CD4-positive, alpha-beta T cell treated with Interleukin-10 for 1 hour (primary cell): Measurements from ENCODE around the gene CD48.
"Not testable (repeated sequence)": the region's sequence is repeated elsewhere in the genome, so short reads cannot be mapped to it uniquely, and the experiment has no call there.

Experiments
- DNase-seq: peaks from one replicate; pipeline ENCODE4 v3.0.0-alpha.2; 2020

Gene CD48

DNA sequence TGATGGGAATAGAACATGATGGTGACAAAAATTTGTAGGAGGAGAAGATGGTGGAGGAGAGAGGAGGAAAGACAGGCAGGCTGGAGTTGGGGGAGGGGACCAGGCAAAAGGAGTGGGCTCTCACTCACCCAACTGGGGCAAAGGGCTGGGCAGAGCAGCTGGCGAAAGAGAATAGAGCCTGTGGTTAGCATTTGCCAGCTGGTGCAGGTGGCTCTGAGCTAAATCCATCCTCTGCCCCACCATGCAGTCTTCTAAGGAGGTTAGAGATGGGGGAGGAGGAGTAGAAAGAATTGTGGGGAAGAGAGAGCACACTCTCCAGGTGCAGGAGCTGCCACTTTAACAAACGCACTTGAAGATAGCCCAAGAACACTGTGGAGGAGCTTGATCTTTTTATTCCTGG is 37.2 kb downstream of the CD48 start:
- DNase-seq, result no peak

DNA sequence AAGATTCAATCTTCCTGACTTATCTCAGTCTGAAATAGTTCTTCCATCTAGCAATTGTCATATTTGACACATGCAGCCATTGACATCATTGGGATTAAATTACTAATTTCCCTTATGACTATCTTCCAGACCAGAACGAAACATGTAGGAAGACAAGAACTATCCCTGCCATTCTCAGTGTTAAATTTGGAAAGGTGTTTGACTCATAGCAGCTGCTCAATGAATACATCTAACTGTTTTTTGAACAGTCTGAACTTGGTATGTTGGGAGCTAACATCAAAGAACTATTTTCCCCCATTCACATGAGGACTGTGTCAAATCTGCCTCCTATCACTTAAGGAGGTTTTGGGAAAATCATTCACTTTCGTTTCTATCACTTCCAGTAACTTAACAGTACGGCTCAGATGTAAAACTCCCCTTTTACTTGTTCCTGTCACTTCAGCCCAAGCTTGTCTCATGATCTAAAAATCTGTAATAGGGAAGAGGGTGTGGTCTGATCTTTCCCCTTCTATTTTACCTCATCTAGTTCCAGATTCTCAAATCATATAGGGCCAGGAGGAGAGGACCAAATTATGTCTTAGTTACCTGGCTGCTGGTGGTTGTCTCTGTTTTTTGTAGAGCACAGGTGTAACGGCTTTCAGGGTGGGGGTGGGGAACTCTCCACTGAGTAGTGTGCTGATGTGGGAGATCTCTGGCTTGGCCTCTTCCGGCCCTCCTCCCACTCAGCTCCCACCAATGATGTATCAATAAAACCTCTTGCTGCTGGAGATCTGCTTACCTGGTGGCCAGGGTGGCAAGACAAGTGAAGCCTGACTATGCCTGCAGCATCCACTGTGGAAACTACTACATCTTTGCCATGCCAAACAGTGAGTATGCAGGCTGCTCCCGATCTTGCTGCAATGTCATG is 38.6 kb downstream of the CD48 start:
- peak; percentile 68 for DNase-seq

DNA sequence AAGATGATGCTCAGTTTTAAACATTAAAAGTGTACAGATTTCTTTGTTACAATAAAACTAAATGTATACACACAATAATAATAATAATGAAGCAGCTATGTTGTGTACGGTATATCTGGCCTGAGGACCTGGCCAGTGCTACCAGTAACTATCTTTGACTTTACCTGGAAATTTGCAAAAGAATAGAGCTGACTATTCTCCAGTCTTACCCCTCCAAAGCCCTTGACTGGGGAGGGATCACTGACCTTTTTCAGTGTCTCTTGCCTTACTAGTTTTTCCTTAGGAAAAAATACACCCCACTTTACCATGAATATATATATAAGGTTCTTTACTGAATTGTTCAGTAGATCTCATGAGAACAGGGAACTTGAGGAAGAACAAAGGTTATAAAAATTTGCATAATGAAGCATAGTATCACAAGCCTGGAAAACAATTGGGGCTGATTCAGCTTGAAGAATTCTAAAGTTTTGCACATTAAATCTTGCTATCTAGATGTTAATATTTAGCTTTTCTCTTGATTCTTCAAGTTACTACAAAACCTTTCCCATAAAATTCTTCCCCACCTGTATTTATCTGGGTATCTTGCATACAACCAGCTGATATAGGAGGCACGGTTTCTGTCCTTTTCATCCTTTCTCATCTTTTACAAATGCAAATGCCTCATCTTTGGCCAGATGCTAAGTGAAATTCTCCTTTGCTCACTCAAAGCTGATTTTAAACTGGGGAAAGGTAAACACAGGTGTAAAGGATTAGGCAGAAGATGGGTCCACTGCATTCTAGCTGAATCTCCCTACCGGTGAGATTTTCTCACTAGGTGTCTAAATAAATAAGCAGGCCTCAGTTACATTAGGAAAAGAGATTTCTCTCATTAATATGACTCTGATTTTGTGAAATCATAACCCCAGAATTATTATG is 39.8 kb downstream of the CD48 start:
- no peak for DNase-seq

DNA sequence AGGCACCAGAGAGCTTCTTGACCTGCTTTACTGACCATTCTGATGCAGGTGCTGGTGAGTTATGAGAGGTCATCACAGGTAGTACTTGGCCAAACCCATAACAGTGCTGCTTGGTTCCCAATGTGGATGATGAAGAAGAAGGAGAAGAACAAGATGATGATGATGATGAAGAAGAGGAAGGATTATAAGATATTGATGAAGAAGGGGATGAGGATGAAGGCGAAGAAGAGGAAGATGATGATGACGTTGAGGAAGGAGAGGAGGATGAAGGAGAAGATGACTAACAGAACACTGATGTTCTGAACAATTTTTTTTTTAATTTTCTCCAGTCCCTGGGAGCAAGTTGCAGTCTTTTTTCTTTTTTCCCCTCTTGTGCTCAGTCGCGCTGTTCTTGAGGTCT is 40.9 kb downstream of the CD48 start:
- DNase-seq, result no peak

DNA sequence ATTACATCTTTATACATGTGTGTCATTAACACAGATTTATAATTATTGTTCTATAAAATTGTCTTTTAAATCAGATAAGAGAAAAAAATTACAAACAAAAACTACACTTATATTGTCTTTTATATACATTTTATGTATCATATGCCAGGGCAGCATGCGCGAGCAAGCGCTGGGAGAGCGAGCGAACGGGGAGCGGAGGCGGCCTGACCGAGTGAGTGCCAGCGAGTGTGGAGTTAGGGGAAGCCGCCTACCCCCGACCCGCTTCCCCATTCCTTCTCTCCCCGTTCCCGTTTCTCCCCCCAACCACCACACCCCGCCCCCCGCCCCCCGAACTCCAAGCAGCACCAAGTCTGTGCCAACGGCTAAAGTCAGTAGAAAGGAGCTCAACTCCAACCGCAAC is 41.8 kb downstream of the CD48 start:
- no peak for DNase-seq

DNA sequence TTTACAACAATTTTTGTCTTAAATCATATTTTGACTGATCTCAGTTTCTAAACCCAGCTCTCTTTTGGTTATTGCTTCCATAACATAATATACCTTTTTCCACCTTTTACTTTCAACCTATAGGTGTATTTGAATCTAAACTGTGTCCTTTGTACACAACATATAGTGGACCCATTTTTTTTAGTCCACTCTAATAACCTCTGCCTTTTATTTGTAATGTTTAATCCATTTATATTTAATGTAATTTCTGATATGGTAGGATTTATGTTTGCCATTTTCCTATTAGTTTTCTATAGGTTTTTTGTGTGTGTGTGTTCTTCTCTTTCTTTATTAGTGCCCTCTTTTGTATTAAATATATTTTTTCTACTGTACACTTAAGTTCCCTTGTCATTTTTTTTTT is 42.3 kb downstream of the CD48 start:
- no peak for DNase-seq

DNA sequence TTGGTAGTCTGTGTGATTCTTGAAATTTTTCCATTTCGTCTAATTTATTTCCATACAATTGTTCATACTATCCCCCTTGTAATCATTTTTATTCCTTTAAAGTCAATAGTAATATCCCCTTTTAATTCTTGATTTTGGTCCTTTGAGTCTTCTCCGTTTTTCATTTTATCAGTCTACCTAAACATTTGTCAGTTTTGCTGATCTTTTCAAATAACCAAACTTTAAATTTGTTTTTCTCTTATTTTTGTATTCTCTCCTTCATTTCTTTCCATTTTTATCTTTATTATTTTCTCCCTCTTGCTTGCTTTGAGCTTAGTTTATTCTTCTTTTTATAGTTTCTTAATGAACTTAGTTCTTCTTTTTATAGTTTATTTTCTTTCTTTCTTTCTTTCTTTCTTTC is 43.7 kb downstream of the CD48 start:
- no peak for DNase-seq

DNA sequence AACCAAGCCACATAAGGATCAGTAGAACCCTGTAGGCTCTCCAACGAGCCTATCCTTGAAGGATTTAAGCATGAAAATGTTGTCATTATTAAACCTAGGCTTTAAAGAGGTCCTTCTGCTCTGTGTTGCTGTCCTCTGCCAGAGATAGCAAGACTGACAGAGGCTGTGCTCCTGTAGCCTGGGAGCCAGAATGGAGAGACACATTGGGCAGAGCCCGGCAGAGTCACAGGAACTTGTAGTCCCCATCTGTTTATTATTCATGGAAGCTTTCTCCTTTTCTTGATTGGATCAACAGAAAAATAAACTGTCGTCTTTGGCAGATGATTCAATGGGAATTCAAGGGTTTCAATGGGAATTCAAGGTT is 45.6 kb downstream of the CD48 start:
- no peak for DNase-seq

DNA sequence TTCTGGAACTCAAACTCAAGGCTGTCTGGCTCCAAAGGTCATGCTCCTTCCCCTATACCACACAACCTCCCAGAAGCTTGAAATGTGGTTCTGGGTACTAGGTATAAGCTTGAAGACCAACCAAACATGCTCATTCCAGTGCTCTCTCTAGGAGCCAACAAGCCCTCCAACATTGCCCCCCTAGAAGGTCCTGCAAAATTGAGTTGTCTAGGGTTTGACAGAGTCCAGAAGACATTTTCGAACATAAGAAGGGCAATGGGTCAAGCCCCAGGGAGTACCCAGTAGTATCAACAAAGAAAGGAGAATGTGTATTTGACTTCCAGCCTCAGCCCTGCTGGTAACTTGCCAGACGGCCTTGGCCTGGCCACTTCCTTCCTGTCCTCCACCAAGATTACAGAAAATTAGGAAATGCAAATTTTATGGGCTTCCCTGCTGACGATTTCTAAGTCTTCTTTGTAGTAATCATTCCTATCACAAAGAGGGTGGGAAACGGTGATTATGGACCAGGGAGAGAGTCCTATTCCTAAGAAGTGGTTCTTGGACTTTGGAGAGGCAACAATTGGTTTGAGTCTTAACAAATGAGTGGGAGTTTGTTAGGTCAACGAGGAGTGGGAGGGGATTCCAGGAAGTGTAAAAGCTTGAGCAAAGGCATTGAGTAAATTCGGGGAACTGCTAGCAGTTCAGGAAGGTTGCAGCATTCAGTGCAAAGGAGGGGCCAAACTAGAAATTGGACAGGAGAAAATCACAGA is 46.1 kb downstream of the CD48 start:
- DNase-seq, result peak; percentile 58

DNA sequence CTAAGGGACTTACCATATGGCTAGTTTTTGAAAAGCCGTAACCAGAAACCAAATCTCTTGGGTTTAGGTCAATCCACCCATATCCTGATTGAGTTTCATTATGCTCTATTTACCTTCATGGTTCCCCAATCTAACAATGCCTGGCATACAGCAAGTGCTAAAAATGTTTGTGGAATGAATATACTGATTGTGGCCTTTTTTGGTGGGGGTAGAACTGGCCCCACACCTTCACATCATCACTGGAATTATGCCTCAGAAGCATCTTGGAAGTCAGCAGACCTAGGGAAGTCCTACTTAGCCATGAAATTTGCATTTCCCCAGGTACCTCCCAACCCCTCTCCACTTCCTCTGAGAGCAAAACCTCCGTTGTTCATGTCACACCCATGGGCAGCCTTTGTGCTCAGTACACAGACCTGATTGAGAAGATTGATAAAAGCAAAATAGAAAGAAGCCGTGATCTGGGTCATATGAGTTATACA is 47.0 kb downstream of the CD48 start:
- DNase-seq, result peak; percentile 70

DNA sequence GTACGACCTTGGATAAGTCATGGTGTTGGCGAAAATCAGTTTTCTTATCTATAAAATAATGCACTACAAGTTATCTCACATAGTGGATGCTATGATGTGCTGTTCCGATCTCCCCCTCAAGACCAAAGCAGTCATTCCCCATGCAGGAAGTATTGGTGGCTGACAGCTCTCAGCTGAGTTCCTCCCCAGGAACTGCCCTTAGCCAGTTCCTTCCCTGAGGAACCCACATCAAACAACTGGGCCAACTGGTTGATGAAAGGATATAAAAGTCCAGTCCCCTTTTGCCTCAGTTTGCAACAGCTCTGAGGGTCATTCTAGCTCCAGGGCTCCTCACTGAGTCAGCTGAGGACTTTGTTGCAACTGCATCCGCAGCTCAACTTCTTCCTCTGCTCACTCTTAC is 48.7 kb downstream of the CD48 start:
- DNase-seq, result no peak

DNA sequence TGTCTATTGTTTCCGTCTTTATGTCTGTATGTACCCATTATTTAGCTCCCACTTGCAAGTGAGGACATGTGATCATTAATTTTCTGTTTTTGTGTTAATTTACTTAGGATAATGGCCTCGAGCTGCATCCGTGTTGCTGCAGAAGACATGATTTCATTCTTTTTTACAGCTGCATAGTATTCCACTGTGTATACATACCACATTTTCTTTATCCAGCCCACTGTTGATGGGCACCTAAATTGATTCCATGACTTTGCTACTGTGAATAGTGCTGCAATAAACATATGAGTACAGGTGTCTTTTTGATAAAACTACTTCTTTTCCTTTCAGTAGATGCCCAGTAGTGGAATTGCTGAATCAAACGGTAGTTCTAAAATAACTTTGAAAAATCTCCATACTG is 52.1 kb downstream of the CD48 start:
- DNase-seq, result no peak

DNA sequence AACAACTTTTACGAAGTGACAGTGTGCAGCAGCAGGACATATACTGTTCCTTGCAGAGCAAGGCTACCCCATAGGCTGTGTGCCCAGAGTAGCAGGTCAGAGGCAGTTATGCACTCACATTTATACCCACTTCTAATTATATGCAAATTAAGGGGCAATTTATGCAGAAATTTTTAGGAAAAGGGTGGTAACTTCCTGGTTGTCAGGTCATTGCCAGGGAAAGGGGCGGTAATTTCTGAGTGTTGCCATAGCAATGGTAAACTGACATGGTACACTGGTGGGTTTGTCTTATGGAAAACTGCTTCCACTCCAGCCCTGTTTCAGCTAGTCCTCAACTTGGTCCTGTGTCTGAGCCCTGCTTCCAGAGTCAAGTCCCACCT is 52.8 kb downstream of the CD48 start:
- no peak for DNase-seq

DNA sequence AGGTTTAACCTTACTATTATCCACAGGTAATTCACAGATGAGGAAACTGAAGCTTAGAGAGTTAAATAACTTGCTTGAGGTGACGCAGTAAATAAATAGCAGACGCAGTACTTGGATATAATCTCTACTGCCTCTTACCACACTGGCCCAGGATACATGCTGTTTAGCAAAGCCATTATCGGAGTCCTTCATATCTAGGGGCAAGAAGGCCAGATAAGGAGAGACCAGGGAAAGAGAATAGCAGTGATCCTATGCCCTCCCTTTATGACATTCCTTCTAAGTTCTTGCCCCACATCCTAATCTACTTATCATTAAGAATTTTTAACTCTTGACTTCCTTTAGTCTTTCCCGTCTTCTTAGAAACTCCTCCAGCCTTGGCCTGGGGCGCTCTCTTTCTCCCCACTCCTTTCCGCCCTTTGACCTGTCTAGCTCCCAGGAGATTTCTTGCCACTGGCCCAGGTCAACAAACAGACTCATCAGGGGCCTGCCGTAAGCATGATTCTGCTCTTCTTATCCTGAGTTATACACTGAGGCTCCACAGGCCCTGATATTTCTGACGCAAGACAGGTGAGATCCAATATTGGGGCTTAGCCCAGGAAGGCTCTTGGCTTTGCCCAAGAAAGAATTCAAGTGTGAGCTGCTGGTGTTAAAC is 53.3 kb downstream of the CD48 start:
- no peak for DNase-seq

DNA sequence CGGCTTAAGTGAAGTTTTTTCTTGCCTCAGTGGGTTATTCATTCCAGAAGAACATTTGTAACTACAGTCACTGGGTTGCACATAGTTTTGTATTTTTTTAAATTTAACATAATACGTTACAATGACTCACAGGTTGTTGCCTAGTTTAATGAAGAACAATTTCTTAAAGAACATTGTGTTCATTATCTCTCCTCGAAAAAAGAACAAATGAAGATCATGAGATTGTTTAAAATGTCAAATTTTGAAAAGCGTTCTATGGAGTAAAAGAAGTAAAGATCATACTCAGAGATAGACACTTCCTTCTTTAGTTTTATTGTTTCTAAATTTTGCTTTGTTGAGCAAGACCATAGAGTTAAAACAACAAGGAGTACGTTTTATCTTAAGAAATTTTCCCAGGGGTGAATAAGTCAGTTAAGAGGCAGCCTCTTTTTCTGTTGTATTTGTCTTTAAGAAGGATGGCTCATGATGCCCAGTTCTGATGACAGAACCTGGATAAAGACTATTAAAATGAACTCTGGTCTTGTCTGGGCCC is 54.3 kb downstream of the CD48 start:
- DNase-seq, result no peak

DNA sequence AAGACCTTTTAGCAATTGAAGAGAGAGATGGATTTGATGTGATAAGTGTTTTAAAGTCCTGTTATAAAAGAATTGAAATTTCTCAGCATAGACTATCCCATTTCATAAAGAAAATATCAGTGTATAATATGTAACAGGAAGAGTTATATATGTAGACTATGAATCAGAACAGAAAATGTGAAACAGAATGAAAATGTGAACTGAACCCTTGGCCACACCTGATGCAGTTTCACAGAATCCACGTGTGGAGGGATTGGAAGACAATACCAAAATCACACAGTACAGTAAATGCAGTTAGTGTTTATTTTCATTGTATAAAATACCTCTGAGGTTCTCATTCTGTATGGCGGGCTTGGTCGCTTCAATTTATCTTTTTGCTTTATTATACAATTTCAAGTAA is 54.9 kb downstream of the CD48 start:
- no peak for DNase-seq

DNA sequence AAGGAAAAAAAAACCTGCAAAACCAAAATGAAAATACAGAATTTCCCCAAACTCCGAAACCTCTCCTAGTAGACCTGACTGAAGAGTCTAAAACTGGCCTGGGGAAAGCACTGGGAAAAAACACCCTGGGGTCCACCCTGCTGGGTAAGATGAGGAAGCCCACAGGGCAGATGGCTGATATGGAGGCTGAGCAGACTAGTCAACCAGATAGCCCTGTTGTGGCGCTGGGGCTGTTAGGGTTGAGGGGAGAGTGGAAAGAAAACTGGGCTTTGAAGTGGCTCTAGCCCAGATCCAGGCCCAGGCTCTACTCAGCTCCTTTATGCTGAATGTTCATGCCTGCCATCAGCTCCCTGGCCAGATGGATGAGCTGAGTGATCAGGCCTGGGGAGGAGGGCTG is 58.0 kb downstream of the CD48 start:
- DNase-seq, result no peak

DNA sequence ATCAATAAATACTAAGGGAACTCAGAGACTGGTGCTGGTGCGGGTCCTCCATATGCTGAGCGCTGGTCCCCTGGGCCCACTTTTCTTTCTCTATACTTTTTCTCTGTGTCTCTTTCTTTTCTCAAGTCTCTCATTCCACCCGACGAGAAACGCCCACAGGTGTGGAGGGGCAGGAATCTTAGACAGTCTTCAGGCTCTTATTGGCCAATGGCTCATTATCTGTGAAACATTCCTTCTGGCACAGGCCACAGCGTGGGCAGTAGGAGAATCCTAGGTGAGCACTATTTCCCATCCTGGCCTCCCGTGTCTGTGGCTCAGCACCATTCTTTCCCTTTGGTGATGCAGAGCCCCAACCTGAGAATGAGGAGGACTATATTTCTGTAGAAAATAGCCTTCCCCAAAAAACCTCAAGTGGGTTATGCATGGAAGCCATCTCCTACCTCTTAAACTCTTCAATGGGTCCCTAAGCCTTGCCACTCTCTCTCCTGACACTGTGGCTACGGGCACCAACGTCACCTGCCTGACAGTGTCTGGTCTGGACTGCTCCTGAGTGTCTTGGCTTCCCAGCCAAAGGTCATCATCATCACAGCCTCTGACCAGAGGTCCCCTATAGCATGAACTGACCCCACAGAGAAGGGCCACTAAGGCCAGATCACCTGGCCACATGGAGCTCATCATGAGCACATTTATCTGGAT is 58.5 kb downstream of the CD48 start:
- no peak for DNase-seq

DNA sequence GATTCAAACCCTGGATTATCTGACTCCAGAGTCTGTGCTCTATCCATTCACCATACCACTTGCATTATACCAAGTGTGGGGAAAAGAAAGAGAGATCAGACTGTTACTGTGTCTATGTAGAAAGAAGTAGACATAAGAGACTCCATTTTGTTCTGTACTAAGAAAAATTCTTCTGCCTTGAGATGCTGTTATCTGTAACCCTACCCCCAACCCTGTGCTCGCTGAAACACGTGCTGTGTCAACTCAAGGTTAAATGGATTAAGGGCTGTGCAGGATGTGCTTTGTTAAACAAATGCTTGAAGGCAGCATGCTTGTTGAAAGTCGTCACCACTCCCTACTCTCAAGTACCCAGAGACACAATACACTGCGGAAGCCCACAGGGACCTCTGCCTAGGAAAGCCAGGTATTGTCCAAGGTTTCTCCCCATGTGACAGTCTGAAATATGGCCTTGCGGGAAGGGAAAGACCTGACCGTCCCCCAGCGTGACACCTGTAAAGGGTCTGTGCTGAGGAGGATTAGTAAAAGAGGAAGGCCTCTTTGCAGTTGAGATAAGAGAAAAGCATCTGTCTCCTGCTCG is 59.5 kb downstream of the CD48 start:
- DNase-seq, result not testable (repeated sequence)

DNA sequence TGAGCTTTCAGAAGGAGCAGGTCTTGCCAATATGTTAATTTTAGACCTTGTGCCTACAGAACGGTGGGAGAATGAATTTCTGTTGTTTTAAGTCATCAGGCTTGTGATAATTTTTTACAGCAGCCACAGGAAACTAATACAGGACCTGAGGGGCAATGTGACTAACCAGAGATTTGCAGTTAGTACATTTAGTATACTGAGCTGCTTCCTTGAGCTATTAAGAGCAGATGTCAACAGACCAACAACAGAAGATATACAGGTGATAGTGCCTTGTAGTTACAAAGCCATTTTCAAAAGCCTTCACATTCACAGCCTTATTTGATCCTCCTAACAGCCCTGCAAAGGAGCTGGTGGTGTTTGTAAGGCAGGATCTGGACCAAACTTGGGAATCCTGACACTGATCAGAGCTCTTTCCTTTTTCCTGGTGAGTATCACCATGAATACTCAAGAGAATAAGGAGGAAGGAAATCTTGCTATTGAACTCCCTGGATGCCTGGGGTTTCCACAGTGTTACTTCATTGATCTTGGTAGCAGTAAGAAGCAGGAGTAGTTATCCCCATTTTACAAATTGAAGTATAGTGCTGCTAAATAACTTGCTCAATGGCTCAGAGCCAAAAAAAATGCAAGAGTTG is 60.1 kb downstream of the CD48 start:
- DNase-seq, result no peak

DNA sequence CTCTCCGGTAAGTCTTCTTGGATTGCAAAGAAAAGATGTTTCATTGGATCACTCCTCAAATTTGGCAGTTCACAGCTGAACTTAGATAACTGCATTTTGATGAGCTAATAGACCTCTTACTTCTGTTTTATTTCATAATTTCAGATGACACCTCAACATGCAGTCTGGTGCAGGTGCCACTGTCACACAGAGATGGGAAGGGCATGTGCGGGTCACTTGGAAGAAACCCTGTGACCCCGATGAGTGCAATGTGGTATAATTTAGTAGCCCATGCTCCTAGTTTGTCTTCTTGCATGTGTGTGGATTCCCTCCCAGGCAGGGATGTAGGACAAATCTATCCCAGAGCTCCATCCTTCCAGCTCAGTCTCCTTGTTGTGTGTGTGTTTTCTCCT is 64.3 kb downstream of the CD48 start:
- DNase-seq, result no peak
